GM19328 (cell line): Measurements from ENCODE around the gene TFE3.

Experiments used
- ATAC-seq: cut with Tn5 transposase; IDR thresholded peaks from one replicate; pipeline ENCODE4 v1.9.1; 2021; ENCODE audit warnings: mild to moderate bottlenecking, moderate library complexity; ENCODE audit not compliant: unreplicated experiment

Gene TFE3, protein sequence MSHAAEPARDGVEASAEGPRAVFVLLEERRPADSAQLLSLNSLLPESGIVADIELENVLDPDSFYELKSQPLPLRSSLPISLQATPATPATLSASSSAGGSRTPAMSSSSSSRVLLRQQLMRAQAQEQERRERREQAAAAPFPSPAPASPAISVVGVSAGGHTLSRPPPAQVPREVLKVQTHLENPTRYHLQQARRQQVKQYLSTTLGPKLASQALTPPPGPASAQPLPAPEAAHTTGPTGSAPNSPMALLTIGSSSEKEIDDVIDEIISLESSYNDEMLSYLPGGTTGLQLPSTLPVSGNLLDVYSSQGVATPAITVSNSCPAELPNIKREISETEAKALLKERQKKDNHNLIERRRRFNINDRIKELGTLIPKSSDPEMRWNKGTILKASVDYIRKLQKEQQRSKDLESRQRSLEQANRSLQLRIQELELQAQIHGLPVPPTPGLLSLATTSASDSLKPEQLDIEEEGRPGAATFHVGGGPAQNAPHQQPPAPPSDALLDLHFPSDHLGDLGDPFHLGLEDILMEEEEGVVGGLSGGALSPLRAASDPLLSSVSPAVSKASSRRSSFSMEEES

DNA sequence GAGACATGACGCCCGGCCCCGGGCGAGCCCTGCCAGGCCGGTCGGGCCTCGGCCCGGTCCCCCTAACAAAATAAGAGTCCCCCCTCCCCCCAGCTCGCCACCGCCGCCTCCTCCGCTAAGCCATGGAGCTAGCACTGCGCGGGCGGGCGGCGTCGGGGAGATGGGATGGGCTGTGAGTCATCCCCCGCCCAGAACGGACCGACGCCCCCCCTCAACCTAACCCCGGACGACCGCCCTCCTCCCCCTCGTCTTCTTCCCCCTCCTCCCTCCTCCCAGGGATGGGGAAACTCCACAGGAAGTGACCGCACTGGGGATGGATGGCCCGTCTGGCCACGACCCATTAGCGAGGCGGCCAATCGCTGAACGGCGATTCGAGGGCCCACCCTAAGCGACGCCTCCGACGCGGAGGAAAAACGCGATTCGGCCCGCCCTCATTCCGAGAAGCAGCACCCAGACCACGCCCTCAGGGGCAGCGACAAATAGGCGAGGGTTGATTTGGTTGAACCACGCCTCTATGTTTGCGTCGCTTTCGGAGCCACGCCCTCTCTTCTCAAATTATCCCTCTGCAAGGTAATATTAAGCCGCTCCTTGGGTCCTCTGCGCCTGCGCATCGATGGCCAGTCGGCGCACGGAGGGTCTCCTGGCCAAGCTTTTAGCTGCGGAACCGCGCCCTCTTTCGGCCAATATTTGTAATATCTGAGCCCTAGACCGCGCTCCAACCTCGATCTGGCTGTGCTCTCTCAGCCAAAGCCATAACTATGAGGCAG is at the start of gene TFE3:
Gene TFE3, minus strand, starts transcription at position 138 of the 767 bp plus-strand sequence. Its CDS starts 131 bp downstream, at position 7.
- peak; percentile 88 for ATAC-seq

DNA sequence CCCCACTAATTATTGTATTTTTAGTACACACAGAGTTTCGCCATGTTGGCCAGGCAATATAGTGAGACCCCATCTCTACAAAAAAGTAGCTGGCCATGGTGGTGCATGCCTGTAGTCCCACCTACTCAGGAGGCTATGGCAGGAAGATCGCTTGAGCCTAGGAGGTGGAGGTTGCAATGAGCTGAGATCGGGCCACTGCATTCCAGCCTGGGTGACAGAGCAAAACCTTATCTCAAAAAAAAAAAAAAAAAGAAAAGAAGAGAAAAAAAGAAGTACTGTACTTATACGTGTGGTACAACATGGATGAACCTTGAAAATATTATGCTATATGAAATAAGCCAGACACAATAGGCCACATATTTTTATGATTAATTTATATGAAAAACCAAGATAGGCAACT is 46.4 kb upstream of the TFE3 start:
- no peak for ATAC-seq

DNA sequence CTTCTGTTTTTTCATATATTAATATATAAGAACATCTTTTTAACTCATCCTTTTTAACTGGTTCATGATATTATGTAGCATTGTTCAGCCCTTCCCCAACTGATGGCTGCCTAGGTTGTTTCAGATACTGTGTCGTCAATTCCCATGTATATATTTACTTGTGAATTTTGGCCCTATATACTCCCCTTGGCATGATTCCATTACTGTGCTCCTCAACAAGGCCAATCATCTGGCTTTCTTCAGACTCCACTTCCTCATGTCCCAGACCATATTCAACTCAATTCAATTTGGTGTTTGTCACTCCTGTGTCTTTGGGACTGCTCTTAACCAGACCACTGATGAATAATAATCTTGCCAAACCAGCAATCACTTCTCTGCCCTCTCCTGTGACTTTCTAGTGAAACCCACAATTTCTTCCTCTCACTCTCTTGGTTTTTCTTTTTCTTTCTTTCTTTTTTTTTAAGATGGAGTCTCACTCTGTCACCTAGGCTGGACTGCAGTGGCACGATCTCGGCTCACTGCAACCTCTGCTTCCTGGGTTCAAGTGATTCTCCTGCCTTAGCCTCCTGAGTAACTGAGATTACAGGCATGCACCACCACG is 39.2 kb upstream of the TFE3 start:
- ATAC-seq: no peak

DNA sequence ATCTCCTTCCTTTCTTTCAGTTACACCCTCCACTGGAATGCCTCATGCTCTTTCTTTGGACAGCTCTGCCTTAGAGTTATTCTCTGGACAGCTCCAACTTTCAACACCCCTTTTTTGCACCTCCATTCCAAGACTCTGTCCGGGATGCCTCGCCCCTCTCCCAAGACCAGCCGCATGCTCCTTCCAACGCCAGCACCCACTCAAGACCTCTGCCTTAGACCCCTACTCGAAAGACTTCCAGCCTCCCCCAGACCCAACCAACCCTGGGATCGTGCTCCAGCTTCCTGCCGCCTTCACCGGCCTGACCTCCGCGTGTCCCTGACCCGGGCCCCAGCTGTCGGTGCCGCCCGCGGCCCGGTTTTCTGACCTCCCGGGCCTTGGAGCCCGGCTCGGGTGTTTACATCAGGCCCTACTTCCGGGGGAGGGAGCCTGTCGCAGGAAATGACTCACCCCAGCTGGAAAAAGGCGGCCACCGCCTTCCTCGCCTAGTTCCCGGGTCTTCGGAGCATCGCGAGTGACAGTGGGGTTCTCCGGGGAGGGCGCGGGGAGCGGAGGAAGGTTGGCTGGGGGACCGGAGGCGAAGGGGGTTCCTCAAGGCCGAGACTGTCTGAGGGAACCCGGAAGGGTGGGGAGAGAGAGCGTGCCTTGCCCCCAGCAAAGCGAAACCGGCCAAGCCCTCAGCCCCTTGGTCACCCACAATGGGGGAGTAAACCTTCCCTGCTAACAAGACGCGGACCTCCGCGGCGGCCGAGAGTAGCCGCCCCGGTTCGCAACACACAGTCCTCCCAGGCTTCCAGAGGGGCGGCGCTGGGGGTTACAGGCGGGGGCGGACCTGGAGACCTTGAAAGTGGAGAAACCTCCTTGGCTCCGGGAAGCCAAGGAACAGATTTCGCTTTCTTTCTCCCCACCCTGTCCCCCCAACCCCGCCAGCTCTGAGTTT is 36.6 kb upstream of the TFE3 start, which contains the start of gene WDR45:
Gene WDR45, minus strand, starts transcription at position 399 of the 940 bp plus-strand sequence. CDS start 1,792 bp downstream, outside the sequence.
- ATAC-seq: peak; percentile 55

GRCh38 chrX:49077941-49078340 is 34.8 kb upstream of the TFE3 start:
- ATAC-seq: no peak

- ATAC-seq: no peak
Measured at GRCh38 chrX:49075347-49075746, 32.2 kb upstream of the TFE3 start.

- ATAC-seq: peak; percentile 87
Measured at GRCh38 chrX:49073601-49074575, 30.7 kb upstream of the TFE3 start, which contains the start of gene PRAF2. TSS of gene PRAF2 (minus strand) at chrX:49074002. CDS start at chrX:49073987, 15 bp downstream.

DNA sequence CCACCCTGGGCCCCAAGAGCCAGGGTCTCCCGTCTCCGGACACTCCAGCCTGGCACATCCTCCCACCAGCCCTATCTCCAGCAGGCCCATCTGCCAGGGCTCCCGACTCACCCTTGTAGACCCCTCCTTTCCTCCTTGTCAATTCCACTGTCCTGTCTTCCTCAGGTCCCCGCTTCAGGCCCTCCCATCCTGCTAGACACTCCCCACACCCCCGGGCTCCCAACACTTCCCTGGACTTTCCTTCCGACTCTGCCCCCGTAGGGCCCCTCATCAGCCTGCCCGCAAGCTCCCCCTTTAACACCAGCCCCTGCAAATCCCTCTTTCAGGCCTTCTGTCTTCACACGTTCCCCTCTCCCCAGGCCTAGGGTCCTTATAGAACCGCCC is 29.5 kb upstream of the TFE3 start:
- ATAC-seq: no peak

DNA sequence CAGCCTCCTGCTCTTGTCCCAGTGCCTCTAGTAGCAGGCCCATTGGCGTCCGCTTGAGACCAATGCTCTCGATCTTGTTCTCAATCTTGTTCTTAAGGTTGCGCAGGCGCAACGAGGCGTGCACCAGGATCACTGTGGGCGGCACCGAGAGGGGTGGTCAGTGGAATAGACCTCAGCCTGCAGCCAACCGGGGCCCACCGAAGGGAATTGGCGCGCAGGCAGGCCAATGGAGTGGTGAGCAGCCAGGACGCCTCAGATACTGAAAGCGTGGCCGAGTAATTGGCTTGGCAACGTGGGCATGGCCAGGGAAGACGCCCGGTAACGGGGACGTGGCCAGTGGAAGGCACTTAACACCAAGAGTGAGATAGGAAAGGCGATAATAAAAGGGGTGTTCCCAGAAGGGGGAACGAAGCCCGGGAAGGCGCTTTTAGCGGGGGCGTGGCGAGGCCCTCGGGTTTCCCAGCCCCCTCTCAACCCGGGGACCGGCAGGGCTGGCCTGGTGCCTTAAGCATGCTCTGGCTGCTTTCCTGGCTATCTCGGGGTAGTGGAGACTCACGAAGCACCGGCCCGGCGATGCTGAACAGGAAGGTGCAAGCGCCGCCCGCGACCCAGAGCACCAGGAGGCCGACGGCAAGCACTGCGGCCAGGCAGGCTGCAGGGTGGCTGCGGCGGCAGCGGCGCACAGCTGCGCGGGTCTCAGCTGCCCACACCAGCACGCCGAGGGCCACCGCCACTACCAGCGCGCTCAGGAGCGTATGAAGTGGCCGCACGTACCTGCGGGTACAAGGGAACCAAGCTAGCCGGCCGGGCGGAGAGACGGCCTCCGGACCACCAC is 28.9 kb upstream of the TFE3 start:
- no peak for ATAC-seq

- ATAC-seq: no peak
Measured at GRCh38 chrX:49070988-49071387, 27.8 kb upstream of the TFE3 start.

GRCh38 chrX:49069038-49069437 is 25.9 kb upstream of the TFE3 start:
- ATAC-seq: no peak

DNA sequence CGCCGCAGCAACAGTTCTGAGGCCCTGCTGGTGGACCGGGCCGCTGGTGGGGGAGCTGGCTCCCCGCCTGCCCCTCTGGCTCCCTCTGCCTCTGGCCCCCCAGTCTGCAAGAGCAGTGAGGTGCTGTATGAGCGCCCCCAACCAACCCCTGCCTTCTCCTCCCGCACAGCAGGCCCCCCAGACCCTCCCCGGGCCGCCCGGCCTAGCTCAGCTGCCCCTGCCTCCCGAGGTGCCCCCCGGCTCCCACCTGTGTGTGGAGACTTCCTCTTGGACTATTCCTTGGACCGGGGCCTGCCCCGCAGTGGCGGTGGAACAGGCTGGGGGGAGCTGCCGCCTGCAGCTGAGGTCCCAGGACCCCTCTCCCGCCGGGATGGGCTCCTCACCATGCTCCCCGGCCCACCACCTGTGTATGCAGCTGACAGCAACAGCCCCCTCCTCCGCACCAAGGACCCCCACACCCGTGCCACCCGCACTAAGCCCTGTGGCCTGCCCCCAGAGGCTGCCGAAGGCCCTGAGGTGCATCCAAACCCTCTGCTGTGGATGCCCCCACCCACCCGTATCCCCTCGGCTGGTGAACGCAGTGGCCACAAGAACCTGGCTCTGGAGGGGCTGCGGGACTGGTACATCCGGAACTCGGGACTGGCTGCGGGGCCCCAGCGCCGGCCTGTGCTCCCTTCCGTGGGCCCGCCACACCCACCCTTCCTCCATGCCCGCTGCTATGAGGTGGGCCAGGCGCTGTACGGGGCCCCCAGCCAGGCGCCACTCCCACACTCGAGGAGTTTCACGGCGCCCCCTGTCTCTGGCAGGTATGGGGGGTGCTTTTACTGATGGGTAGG is 24.3 kb upstream of the TFE3 start:
- ATAC-seq: no peak

DNA sequence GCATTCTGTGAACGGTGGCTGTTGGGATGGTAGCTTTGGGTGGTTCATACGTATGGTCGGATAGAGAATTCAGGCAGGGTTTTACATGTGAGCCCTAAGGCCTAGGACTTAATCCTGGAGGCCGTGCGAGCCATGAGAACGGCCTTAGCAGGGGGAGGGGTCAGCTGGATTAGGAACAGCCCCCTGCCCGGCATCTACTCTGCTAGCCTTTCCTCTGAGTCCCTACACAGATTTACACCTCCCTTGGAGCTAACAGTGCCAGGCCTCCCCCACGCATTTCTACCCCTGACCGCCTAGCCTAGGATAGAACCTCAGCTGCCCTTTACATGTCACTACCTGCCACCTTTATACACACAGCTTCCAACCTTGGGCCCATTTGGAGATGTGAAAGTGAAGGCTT is 23.5 kb upstream of the TFE3 start:
- ATAC-seq: no peak

DNA sequence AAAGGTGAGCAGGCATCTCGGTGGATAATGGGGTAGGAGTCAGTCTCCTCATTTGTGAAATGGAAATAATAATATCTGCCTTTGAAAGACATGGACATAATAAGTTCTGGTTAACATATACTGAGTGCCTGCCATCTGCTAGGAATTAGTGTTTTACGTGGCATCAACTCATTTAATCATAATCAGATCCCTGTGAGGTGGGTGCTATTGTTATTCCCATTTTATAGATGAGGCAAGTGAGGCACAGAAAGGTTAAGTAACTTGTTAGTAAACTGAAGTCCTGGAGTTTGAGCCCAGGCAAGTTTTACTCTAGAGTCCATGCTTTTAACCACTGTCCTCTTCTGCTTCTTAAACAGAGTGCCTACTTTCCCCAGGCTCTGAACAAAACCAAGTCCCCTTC is 23.1 kb upstream of the TFE3 start:
- ATAC-seq: no peak

GRCh38 chrX:49064735-49065134 is 21.6 kb upstream of the TFE3 start:
- ATAC-seq: no peak

DNA sequence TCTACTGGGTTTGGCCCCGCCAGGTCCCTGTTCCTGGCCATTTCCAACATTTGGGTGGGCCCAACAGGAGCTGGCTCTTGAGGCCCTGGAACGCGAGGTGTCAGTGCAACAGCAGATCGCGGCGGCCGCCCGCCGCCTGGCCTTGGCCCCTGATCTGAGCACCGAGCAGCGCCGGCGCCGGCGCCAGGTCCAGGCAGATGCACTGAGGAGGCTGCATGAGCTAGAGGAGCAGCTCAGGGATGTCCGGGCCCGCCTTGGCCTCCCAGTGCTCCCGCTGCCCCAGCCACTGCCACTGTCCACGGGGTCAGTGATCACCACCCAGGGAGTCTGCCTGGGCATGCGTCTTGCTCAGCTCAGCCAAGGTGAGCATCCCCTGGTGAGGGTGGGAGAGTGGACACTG is 21.1 kb upstream of the TFE3 start:
- no peak for ATAC-seq

DNA sequence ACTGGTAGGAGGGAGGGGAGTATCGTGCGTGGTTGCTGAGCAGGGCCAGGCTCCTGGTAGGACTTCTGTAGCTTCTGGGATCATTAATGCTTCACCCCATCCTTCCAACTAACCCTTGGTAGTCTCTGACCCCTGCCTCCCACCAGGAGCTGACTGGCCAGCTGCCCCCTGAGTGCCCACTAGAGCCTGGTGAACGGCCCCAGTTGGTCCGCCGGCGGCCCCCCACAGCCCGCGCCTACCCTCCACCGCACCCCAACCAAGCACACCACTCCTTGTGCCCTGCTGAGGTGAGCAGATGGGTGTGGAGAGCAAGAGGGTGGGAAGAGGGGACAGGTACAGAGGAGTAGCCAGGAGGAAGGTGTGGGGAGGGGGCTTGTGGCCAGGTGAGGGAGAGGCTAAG is 20.6 kb upstream of the TFE3 start:
- ATAC-seq: no peak
